DMS114 treated with DMSO at 0.1 percent for 48 hours (cell line): ENCODE data around the gene NPY2R.

Source experiments
- DNase-seq: peaks from one replicate; lab custom pipeline; 2025; ENCODE audit not compliant: unreplicated experiment; lab: John Stamatoyannopoulos, UW

Gene NPY2R

GRCh38 chr4:155248002-155248896, 39.8 kb downstream of the NPY2R start:
- no peak for DNase-seq

GRCh38 chr4:155249016-155249566, 40.7 kb downstream of the NPY2R start:
- DNase-seq, result no peak

- DNase-seq, result no peak
Observed at GRCh38 chr4:155252327-155252726, 43.9 kb downstream of the NPY2R start.

GRCh38 chr4:155263480-155263879, 55.0 kb downstream of the NPY2R start:
- DNase-seq, result no peak

GRCh38 chr4:155265113-155265512, 56.7 kb downstream of the NPY2R start:
- no peak for DNase-seq
